SK-N-MC (cell line): Measurements from ENCODE around the gene PELI2.

ENCODE experiments used
- EZH2 ChIP-seq: fragments of 200-600 bp; sonication (generic); IDR thresholded peaks from one replicate; pipeline ENCODE4 v1.6.1; 2017; ENCODE audit warnings: antibody characterized with exemption
- POLR2AphosphoS5 ChIP-seq: IDR thresholded peaks from 2 replicates; pipeline ENCODE4 v1.6.1; 2012; ENCODE audit warnings: mild to moderate bottlenecking, low read depth, low read length, borderline replicate concordance

DNA sequence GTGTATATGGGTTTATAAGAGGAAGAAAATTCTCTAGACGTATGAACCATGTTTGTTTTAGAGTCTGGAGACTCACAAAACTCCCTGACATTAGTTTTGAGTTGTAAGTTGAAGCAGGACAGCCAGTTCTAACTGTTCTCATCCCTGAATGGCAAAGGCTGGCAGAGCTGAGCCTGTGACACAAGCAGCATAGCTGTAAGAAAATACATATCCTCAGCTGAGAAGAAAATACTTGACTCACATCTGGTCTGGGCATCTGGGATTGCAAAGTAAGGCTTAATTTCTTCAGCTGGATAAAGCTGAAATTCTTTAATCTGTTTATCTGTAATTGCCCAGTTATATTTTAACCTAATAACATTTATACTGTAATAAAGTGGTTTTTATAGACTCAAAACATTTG is 156.3 kb downstream of the PELI2 start:
- TF ChIP-seq EZH2 (no peak), POLR2AphosphoS5 (no peak)
